ENCODE measurements around the gene CCNYL1.

- TF ChIP-seq POLR2A (IDR thresholded peaks at IDR 0.05) (no peak), CTCF (IDR thresholded peaks at IDR 0.05) (no peak), EP300 (IDR thresholded peaks at IDR 0.05) (no peak)
These were observed 79.5 kb downstream of the CCNYL1 start for GRCh38 chr2:207790898-207791297.

Measured in ovary (tissue), 3 donors.